ENCODE measurements around the gene KY. TPM values are rescaled to one million over a fixed set of nuclear protein-coding genes. Genes with fewer than 3 reads are reported as not detected.

The KY gene
- total and polyA plus RNA-seq, 5 donors, result 0.81 to 3.6 (median 1.9) TPM

DNA sequence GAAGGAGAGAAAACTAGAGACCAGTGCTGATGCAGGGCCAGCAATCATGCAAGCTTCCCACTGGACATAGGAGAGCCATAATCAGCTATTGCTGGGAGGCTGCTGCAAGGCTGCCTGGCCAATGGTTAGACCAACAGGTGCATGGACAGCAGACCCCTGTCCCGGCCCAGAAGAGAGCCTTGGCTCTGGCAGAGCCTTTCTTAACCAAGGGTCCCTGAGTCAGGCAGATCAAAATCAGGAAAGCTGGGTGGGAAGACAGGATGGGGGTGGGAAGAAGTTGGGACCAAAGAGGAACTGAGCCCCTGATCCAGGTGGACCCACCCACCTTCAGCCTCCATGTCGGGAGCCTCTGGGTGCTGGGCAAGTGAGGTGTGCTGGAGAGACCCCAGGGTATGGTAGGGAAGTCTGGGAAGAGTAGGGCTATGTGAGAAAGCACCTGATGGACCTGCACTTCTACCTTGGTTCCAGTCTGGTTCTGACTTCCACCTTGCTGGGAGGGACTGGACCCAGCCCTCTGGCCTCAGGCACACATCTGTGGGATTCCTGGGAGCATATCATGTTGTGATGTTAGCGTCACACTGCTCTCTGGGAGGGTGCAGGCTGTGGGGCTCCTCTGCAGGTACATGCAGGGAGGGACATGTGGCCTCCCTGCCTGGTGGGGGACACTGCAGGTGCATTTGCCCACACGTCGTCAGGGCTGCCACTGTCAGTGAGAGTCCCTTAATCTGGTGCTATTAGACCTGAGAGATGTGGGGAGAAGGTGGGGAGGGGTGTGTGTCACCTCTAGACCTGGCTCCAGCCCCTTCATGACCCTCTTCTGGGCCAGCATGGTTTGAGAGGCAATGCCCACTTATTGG, 24.7 kb downstream of the KY start:
- Histone ChIP-seq H3K9me3 (ENCODE audit: control insufficient read depth, low read length) (no peaks in the 10 kb centered on the region), H3K27me3 (ENCODE audit: control insufficient read depth, insufficient read depth) (no peaks in the 10 kb centered on the region), H3K27ac (ENCODE audit: low read length) (no peak overlapping the region), H3K4me3 (ENCODE audit: low read length) (no peak overlapping the region), H3K4me1 (ENCODE audit: control insufficient read depth, insufficient read depth, low read length) (no peaks in the 10 kb centered on the region)
- ATAC-seq (no peak), DNase-seq (no peak)
- 86% methylated on average over 5 of the region's 5 CpGs for WGBS
- intact Hi-C loops (cut with DNase I), result no loop called here

DNA sequence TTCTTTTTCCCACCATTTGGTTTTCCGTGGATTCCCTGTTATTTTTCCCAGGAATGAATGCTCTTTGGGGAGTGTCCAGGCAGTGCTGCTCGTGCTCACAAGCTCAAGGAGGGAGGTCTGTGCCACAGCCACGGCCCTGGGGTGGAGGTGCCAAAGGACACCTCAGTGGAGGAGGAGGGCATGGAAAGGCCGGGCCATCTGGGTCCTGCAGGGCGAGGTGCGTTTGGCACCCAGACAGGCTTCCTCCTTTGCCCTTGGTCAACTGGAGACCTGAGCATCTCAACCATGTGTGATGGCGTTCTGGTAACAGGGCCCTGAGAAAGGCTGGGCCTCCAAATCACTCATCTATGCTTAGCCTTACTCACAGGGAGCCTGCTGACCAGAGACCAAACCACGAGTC, 25.4 kb downstream of the KY start:
- H3K9me3 ChIP-seq (ENCODE audit: control insufficient read depth, low read length), result no peaks in the 10 kb centered on the region
- H3K27me3 ChIP-seq (ENCODE audit: control insufficient read depth, insufficient read depth), result no peaks in the 10 kb centered on the region
- H3K27ac ChIP-seq (ENCODE audit: low read length), result no peak overlapping the region
- no peak overlapping the region for H3K4me3 ChIP-seq (ENCODE audit: low read length)
- no peaks in the 10 kb centered on the region for H3K4me1 ChIP-seq (ENCODE audit: control insufficient read depth, insufficient read depth, low read length)
- ATAC-seq, result no peak
- intact Hi-C loops (cut with DNase I), result no loop called here
- no peak for DNase-seq
- 84% methylated on average over 8 of the region's 8 CpGs for WGBS

DNA sequence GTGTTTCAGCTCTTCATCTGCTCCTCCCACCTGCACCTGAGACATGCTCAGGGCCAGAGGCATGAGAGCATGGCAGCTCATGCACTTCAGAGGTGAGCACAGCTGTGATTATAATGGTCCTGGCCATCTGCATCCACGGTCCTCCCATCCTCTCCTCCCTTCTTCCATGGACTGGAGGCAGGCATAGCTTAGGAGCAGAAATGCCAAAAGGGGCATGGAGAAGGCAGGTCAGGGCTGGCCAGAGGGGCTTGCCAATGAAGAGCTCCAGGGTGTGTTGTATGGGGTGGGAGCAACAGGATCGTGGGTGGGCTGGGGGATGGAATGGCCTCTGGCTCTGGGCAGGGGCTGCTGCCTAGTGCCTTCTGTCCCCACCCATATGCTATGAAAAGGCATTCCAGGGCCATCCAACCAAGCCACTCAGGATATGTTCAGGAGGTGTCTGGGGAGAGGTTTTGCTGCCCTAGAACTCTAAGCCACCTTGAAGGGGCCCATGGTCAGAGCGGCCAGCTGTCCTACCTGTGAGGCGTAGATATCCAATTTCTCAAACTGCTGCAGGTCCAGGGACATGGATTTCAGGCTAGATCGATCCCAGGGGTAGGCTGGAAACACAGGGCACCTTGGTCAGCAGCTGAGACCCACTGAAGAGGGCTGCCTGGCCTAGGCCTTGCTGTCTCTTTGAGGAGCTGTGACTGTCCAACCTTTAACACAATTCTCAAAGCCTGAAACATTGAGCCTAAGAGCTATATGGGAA, 26.1 kb downstream of the KY start:
- WGBS, result 88% methylated on average over 5 of the region's 5 CpGs

DNA sequence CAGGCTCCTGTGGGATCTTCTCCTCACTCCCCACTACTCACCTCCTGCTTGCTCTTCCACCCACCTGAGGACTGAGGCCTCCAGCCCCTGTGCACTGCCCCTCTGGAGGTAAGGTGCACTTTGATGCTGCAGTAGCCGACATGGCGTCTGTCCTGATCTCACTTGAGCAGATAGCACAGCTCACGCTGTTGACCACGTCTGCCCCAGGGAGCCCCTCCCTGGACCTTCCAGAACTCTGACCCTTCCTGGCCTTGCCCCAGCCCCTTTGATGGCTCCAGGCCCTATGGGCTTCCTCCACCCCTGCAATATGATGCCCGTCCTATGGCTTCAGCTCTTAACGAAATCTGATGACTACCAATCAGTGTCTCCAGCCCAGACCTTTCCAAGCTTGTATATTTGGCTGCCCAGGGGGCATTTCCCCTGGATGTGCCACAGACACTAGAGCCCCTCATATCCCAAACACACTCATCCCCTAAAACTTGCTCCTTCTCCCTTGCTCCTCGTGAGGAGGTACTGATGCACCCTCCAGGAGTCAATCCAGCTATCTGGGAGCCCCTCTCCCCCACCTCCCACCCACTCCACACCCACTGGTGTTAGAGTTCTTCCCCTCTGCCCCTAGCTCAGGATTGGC, 27.1 kb downstream of the KY start:
- ATAC-seq (no peak), DNase-seq (no peak)
- H3K4me3 ChIP-seq (ENCODE audit: low read length), result no peak overlapping the region
- 90% methylated on average over 7 of the region's 7 CpGs for WGBS
- no peaks in the 10 kb centered on the region for H3K27me3 ChIP-seq (ENCODE audit: control insufficient read depth, insufficient read depth)
- H3K9me3 ChIP-seq (ENCODE audit: control insufficient read depth, low read length), result no peaks in the 10 kb centered on the region
- no peak overlapping the region for H3K27ac ChIP-seq (ENCODE audit: low read length)
- no peaks in the 10 kb centered on the region for H3K4me1 ChIP-seq (ENCODE audit: control insufficient read depth, insufficient read depth, low read length)
- intact Hi-C loops (cut with DNase I), result no loop called here

More for the DNA sequence above, 26.1 kb downstream of the KY start:
- H3K27me3 ChIP-seq (ENCODE audit: control insufficient read depth, insufficient read depth), result no peaks in the 10 kb centered on the region
- H3K27ac ChIP-seq (ENCODE audit: low read length), result no peak overlapping the region
- H3K4me3 ChIP-seq (ENCODE audit: low read length), result no peak overlapping the region
- DNase-seq (no peak), ATAC-seq (no peak)
- H3K4me1 ChIP-seq (ENCODE audit: control insufficient read depth, insufficient read depth, low read length), result no peaks in the 10 kb centered on the region
- intact Hi-C loops (cut with DNase I), result no loop called here
- no peaks in the 10 kb centered on the region for H3K9me3 ChIP-seq (ENCODE audit: control insufficient read depth, low read length)

DNA sequence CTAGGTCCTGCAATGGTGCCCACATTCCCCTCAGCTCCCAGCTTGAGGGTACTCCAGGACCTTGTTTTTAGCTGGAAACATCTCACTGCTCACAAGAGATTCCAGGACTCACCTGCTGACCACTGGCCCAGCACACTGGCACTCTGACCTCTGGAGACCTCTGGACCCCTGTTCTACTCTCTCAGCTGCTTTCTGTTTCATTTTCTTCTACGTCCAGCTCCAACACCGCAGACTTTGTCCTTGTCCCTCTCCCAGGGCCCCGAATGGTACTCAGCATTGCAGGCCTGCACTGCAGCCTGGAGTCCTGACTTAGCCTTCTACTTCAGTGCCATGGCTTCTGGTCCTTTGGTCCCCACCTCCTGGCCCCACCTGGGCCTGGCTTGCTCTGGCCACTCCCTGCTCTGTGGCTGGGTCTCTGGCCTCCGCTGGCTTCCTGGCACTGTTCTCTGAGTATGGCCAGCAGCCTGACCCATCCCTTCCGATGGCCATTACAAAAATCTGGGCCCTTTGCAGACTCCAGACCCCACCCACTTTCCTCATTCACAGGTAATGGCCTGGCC, 27.9 kb downstream of the KY start:
- no peak overlapping the region for H3K27ac ChIP-seq (ENCODE audit: low read length)
- no peak for ATAC-seq
- H3K4me1 ChIP-seq (ENCODE audit: control insufficient read depth, insufficient read depth, low read length), result no peaks in the 10 kb centered on the region
- intact Hi-C loops (cut with DNase I), result no loop called here
- H3K9me3 ChIP-seq (ENCODE audit: control insufficient read depth, low read length), result no peaks in the 10 kb centered on the region
- H3K4me3 ChIP-seq (ENCODE audit: low read length), result no peak overlapping the region
- 81% methylated on average over 5 of the region's 5 CpGs for WGBS
- no peaks in the 10 kb centered on the region for H3K27me3 ChIP-seq (ENCODE audit: control insufficient read depth, insufficient read depth)
- DNase-seq, result no peak

DNA sequence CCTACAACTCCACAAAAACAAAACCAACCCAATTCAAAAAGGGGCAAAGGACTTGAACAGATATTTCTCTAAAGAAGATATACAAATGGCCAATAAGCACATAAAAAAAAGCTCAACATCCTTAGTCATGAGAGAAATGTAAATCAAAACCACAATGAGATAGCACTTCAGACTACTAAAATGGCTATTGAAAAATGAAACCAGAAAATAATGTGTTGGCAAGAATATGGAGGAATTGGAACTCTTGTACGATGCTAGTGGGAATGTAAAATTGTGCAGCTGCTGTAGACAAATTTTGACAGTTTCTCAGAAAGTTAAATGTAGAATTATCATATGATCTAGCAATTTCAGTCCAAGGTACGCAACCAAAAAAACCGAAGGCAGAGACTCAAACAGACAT, 29.0 kb downstream of the KY start:
- no peak overlapping the region for H3K27ac ChIP-seq (ENCODE audit: low read length)

DNA sequence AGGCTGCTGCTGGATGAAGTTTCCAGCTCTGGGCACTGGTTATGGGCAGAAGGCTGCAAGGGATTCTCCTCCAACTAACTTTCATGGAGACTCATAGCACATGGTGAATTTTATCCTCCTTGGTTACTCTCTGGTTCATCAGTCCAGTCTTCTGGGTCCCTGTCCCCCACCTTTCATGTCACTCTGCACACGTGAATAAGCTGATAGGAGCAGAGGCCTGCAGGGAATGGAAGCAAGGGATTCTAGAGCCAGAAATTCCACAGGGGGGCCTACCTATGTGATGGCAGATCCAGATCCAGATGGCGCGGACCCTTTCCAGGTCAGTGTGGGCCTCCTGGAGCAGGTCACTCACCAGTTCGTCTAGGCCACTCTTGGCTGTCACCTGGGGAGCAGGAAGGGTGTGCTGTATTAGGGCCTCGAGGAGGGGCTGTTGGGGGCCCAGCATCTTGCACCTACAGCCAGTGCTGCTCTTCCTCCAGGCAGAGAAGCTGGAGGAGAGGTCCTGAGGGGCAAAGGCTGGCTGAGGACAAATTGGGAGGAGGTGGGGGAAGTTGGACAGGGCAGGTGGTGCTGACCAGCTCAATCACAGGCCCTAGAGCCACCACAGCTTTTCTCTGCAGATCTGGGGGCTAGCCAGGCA, 30.2 kb downstream of the KY start:
- WGBS, result 83% methylated on average over 5 of the region's 5 CpGs
- H3K9me3 ChIP-seq (ENCODE audit: control insufficient read depth, low read length), result no peaks in the 10 kb centered on the region
- no peak overlapping the region for H3K4me3 ChIP-seq (ENCODE audit: low read length)
- no peak overlapping the region for H3K27ac ChIP-seq (ENCODE audit: low read length)
- intact Hi-C loops (cut with DNase I), result no loop called here
- H3K27me3 ChIP-seq (ENCODE audit: control insufficient read depth, insufficient read depth), result no peaks in the 10 kb centered on the region
- ATAC-seq, result no peak
- no peak for DNase-seq
- no peaks in the 10 kb centered on the region for H3K4me1 ChIP-seq (ENCODE audit: control insufficient read depth, insufficient read depth, low read length)

More for the DNA sequence above, 29.0 kb downstream of the KY start:
- intact Hi-C loops (cut with DNase I), result no loop called here
- DNase-seq, result no peak
- WGBS, result 54% methylated on average over 3 of the region's 3 CpGs
- Histone ChIP-seq H3K27me3 (ENCODE audit: control insufficient read depth, insufficient read depth) (no peaks in the 10 kb centered on the region), H3K4me1 (ENCODE audit: control insufficient read depth, insufficient read depth, low read length) (no peaks in the 10 kb centered on the region), H3K4me3 (ENCODE audit: low read length) (no peak overlapping the region), H3K9me3 (ENCODE audit: control insufficient read depth, low read length) (no peaks in the 10 kb centered on the region)
- no peak for ATAC-seq

DNA sequence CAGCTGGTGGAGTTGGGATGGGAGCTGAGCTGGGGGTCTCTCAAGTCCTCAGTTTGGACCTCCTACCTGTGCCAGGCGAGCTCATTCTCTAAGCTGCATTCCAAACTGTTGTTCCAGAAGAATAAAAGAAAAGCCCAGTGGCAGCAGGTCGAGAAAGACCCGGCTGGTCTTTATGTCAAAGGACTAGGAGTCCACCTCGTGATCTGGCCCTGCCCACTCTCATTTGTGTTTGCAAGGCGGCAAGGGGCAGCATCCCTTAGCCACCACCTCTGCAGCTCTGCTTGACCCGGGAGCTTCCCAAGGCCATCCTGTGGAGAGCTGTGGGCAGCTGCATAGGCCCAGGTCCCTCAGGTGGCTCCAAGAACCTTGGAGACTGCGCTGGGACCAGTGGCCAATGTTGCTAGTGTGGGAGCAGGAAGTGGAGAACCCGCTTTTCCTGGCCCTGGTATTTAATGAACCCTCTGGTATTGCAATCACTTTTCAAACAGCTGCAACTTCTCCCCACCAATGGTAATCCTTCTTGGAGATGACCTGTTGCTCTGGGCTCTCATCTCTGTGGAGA, 30.9 kb downstream of the KY start:
- Histone ChIP-seq H3K27ac (ENCODE audit: low read length) (no peak overlapping the region), H3K4me3 (ENCODE audit: low read length) (no peak overlapping the region), H3K9me3 (ENCODE audit: control insufficient read depth, low read length) (no peaks in the 10 kb centered on the region), H3K4me1 (ENCODE audit: control insufficient read depth, insufficient read depth, low read length) (no peaks in the 10 kb centered on the region), H3K27me3 (ENCODE audit: control insufficient read depth, insufficient read depth) (no peaks in the 10 kb centered on the region)
- intact Hi-C loops (cut with DNase I), result no loop called here
- DNase-seq (no peak), ATAC-seq (no peak)
- WGBS, result 88% methylated on average over 8 of the region's 8 CpGs

DNA sequence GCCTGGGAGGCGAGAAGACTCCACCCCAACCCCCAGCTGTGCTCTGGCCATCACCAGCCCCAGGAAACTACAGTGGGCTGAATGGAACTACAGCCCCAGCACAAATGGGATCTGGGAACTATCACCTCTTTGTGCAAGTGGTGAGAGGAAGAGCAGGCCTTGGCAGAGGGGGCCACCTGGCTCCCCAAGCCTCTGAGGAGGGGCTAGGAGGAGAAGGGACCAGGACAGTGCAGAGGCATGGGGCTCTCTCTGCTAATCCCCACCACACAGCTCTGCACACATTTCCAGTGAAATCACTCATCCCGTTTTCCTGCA, 31.6 kb downstream of the KY start:
- Histone ChIP-seq H3K4me3 (ENCODE audit: low read length) (no peak overlapping the region), H3K27me3 (ENCODE audit: control insufficient read depth, insufficient read depth) (no peaks in the 10 kb centered on the region), H3K4me1 (ENCODE audit: control insufficient read depth, insufficient read depth, low read length) (no peaks in the 10 kb centered on the region), H3K27ac (ENCODE audit: low read length) (no peak overlapping the region), H3K9me3 (ENCODE audit: control insufficient read depth, low read length) (no peaks in the 10 kb centered on the region)
- DNase-seq (no peak), ATAC-seq (no peak)
- 90% methylated on average over 2 of the region's 2 CpGs for WGBS
- intact Hi-C loops (cut with DNase I), result no loop called here

DNA sequence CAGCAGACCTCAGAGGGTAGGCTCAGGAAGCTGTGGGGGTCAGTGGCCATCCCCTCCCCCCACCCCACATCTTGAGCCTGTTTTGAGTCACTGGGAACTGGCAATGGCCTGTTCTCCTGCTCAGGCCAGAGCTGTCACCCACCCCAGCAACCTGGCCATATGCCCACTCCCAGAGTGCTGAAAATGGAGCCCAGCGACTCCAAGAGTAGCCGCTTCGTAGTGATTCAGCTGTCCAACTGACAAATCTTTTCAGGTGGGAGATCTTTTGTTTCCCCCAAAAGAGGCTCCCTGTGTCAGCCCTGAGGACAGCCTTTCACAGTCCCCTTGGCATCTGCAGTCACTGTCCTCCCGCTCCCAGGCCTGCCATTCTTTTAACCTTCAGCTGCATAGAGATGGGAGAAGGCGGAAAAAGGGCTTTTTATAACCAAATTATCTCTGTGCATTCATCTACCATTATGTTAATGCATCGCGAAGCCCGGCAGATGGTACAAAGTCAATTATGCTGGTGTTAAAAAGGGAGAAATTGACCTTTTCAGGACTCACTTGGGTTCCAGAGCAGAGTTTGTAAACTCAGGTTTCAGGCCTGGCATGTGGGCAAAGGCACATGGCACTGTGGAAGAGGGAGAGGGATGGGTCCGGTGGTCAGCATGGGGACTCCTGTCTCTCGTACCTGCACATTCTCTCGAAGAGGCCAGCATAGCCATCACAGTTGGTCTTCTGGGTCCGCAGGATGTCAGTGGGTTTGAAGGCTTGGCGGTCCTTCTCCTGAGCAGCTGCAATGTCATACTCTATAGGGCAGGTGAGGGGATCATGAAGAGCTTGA, 32.1 kb downstream of the KY start:
- intact Hi-C loops (cut with DNase I), result no loop called here

More for the DNA sequence above, 32.1 kb downstream of the KY start:
- H3K27ac ChIP-seq (ENCODE audit: low read length), result no peak overlapping the region
- H3K4me1 ChIP-seq (ENCODE audit: control insufficient read depth, insufficient read depth, low read length), result no peaks in the 10 kb centered on the region
- DNase-seq (no peak), ATAC-seq (no peak)
- no peaks in the 10 kb centered on the region for H3K9me3 ChIP-seq (ENCODE audit: control insufficient read depth, low read length)
- H3K4me3 ChIP-seq (ENCODE audit: low read length), result no peak overlapping the region
- no peaks in the 10 kb centered on the region for H3K27me3 ChIP-seq (ENCODE audit: control insufficient read depth, insufficient read depth)
- WGBS, result 88% methylated on average over 13 of the region's 13 CpGs
